AG04450 (cell line): ENCODE results near the gene TIMMDC1. TPM values are rescaled to one million over a fixed set of nuclear protein-coding genes. Genes with fewer than 3 reads are reported as not detected.

Source experiments
- CTCF ChIA-PET: fragments of 300-600, 350-600 bp; formaldehyde crosslinking; extraction: SDS; loops from one replicate; lab custom pipeline; 2022; ENCODE audit warnings: antibody characterized with exemption, inconsistent platforms; lab: Charles Lee
- POLR2A ChIA-PET: fragments of 350-600 bp; formaldehyde crosslinking; extraction: SDS; loops from one replicate; lab custom pipeline; 2021; ENCODE audit warnings: antibody characterized with exemption, inconsistent platforms; lab: Yijun Ruan, JAX
- DNase-seq: peaks from one replicate; pipeline ENCODE4 v3.0.0-alpha.2; 2011; ENCODE audit warnings: low read depth, low spot score
- H3K27ac ChIP-seq: one replicate; pipeline ENCODE4 v1.5.1; 2012; ENCODE audit warnings: low read depth, low read length, control low read depth
- H3K27me3 ChIP-seq: one replicate; pipeline ENCODE4 v1.6.0; 2012; ENCODE audit warnings: low read length; ENCODE audit not compliant: control insufficient read depth, insufficient read depth
- H3K4me3 ChIP-seq: 2 replicates; pipeline ENCODE4 v1.5.1; 2011; ENCODE audit warnings: mild to moderate bottlenecking, low read depth, low read length, control low read depth
- H3K9me3 ChIP-seq: 2 replicates; pipeline ENCODE4 v1.5.1; 2012; ENCODE audit warnings: low read length; ENCODE audit not compliant: control insufficient read depth, insufficient read depth
- CTCF ChIP-seq: IDR thresholded peaks from 2 replicates; pipeline ENCODE4 v1.5.1; 2011; ENCODE audit warnings: low read depth, low read length, control low read depth, inconsistent platforms
- polyA plus RNA-seq: library from polyadenylated mRNA; depleted of rRNA; stranded (reverse); fragments of >200 nt; gene quantifications from 2 replicates; pipeline ENCODE4 v1.2.3, GENCODE V29; 2011

The TIMMDC1 gene
- polyA plus RNA-seq, 1 experiment, result 97.4 TPM

- peak; percentile 96 for DNase-seq
- Histone ChIP-seq H3K4me3 (peak within 1 kb of the TSS; percentile 98), H3K27me3 (no peaks in the 10 kb centered on the region), H3K9me3 (no peaks in the 10 kb centered on the region; the same call in 1 of the 2 replicates), H3K27ac (peak within 1 kb of the TSS; percentile 97)
- ChIA-PET CTCF (interaction anchor here (0.6 to 1.3 kb wide), 4 partner anchors 28 to 217 kb away, joined by 3 to 5 read pairs (median 5); partner anchors contain the start of gene TIMMDC1), POLR2A (interaction anchor here (0.8 to 1.8 kb wide), 8 partner anchors 10 to 223 kb away, joined by 3 to 23 read pairs (median 3); partner anchors contain the start of genes ARHGAP31, B4GALT4 and TIMMDC1)
- TF ChIP-seq CTCF, result no peak
Observed at GRCh38 chr3:119463171-119464169, 34.9 kb upstream of the TIMMDC1 start, which contains the start of gene TMEM39A. TSS of gene TMEM39A (minus strand) at chr3:119463615. CDS start at chr3:119462074, 1,541 bp downstream.

GRCh38 chr3:119468041-119468440 is 30.3 kb upstream of the TIMMDC1 start:
- TF ChIP-seq CTCF, result no peak
- H3K27ac ChIP-seq, result no peak overlapping the region
- CTCF ChIA-PET, result no interaction called here
- H3K27me3 ChIP-seq, result no peaks in the 10 kb centered on the region
- DNase-seq, result no peak
- no peaks in the 10 kb centered on the region; the same call in 1 of the 2 replicates for H3K9me3 ChIP-seq
- no peak overlapping the region; the same call in 1 of the 2 replicates for H3K4me3 ChIP-seq
- POLR2A ChIA-PET, result interaction anchor here (0.7 kb wide), 1 partner anchor 209 kb away, joined by 6 read pairs; the partner anchor contains the start of gene COX17

GRCh38 chr3:119469418-119470189 is 28.7 kb upstream of the TIMMDC1 start:
- Histone ChIP-seq H3K27ac (no peak overlapping the region), H3K27me3 (no peaks in the 10 kb centered on the region), H3K9me3 (no peaks in the 10 kb centered on the region; the same call in 1 of the 2 replicates), H3K4me3 (peak overlapping the region; percentile 91)
- CTCF ChIA-PET, result interaction anchor here (1.6 kb wide), 1 partner anchor 195 kb away, joined by 4 read pairs; no protein-coding TSS in a partner anchor
- TF ChIP-seq CTCF, result no peak
- DNase-seq, result no peak
- POLR2A ChIA-PET, result interaction anchor here (0.6 kb wide), 1 partner anchor 43 kb away, joined by 4 read pairs; no protein-coding TSS in a partner anchor

- no peak overlapping the region for H3K4me3 ChIP-seq
- ChIA-PET POLR2A (no interaction called here), CTCF (interaction anchor here (1.5 to 1.6 kb wide), 2 partner anchors 196 to 210 kb away, joined by 4 read pairs; no protein-coding TSS in a partner anchor)
- no peak for DNase-seq
- H3K9me3 ChIP-seq, result no peaks in the 10 kb centered on the region; the same call in 1 of the 2 replicates
- H3K27ac ChIP-seq, result no peak overlapping the region
- H3K27me3 ChIP-seq, result no peaks in the 10 kb centered on the region
- TF ChIP-seq CTCF, result no peak
Observed at GRCh38 chr3:119470866-119471265, 27.5 kb upstream of the TIMMDC1 start.
